GM19025 (cell line): Measurements from ENCODE around the gene PRPF19.

Experiments used
- ATAC-seq: cut with Tn5 transposase; IDR thresholded peaks from one replicate; pipeline ENCODE4 v1.9.1; 2021; ENCODE audit warnings: mild to moderate bottlenecking, low read depth, moderate library complexity; ENCODE audit not compliant: unreplicated experiment

The PRPF19 gene

GRCh38 chr11:60924110-60924905 is 17.9 kb upstream of the PRPF19 start, which contains the start of gene TMEM132A:
Gene TMEM132A (plus strand): TSS chr11:60924460. CDS start chr11:60924634, 174 bp downstream.
- no peak for ATAC-seq

DNA sequence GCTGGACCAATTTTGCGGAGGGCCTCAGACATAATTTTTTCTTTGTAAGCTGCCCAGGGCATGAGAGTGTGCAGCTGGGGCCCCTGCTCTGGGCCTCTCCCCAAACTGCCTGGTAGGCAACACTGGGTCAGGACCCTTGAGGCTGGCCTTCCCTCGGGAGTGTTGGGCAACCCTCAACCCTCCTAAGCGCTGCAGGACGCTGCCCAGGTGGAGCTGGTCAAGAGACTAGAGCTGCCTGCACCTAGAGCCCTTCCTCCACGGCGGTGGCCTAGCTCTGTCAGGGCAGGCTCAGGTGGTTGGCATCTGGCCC is 17.4 kb upstream of the PRPF19 start:
- no peak for ATAC-seq

DNA sequence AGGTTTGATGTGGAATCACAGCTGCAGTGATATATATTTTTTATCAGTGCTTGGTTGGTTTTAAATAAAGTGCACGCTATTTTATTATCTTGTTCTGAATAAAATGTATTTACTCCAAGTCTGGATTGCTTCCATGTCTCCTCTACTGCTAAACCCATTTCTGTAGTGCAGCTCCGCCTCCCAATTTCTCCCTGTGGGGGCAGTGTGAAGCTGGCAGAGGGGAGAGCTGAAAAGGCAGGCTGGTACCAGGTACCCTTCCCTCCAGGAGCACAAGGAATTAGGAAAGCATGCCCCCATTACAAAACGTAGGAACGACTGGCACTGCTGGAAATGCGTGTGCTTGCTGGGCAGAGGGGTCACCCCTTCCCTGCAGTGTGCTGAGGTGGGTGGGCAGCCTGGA is 16.9 kb upstream of the PRPF19 start:
- no peak for ATAC-seq

DNA sequence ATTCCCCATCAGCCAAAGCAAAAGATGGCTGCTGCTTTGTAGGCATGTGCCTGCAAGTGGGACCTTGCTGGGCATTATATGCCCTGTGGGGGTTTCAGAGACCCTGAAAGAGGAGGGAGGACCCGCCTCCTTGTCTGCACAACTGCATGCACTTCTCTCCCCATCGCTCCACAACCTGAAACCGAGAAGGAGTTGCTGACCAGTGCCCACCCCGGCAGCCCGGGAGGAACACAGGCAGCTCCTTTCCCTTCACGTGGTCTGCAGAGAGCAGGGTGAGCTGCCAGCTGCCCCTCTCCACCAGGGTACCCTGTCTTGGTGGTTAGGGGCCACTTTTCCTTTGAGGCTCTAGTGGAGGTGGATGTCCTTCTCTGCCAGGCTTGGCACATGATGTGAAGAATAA is 16.5 kb upstream of the PRPF19 start:
- no peak for ATAC-seq

DNA sequence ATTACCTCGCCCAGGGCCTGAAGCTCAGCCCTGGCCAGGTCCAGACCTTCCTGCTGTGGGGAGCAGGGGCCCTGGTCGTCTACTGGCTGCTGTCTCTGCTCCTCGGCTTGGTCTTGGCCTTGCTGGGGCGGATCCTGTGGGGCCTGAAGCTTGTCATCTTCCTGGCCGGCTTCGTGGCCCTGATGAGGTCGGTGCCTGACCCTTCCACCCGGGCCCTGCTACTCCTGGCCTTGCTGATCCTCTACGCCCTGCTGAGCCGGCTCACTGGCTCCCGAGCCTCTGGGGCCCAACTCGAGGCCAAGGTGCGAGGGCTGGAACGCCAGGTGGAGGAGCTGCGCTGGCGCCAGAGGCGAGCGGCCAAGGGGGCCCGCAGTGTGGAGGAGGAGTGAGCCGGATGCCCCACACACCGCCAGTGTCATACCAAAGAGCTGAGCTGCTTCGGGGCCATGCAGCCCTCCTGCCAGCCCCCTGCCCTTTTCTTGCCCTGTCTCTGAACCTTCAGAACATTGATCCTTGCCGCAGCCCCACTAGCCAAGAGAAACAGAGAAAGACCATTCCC is 15.5 kb upstream of the PRPF19 start:
- no peak for ATAC-seq

DNA sequence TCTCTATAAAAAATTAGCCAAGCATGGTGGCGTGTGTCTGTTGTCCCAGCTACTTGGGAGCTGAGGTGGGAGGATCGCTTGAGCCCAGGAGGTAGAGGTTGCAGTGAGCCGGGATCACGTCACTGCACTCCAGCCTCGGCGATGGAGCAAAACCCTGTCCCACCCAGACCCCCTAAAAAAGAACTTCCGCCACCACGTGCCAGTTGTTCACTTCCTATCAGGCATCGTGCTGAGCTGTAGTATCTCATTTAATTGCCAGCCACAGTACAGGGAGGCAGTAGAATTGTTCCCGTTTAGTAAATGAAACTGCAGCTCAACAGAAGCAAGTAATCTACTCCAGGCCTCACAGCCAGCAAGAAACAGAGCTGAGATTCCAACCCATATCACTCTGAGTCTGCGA is 14.9 kb upstream of the PRPF19 start:
- ATAC-seq: no peak

DNA sequence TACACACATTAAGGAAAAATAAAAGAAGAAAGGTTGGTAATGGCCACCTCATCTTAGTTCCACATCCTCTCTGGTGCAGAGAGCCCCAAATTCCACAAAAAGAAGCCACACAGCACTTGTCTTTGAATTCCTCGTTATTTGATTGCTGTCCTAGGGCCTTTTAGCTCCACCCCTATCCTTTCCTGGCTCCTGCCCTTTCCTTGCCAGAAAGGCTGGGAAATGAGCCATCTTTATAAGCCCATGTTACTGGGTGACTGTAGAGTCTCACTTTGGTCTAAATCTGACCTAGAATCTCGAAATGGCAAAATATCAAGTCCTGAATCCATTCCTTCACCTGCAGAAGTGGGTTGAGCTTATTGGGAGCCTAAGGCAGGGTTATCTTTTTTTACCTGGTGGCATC is 13.6 kb upstream of the PRPF19 start:
- no peak for ATAC-seq

- ATAC-seq: no peak
These were observed 12.9 kb upstream of the PRPF19 start for GRCh38 chr11:60919320-60919719.

DNA sequence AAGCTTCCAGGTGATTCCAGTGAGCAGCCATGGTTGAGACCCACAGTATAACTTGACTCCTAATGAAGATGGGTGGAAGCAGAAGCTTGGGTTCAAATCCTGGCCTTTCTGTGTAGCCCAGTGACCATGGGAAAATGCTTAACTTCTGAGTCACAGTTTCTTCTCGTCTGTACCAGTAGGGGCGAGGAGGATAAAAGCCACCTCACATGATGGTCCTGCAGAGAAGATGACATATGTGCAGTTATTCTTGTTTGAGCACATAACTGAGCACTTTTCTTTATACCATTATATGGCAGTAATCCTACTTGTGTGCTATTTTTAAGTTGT is 12.5 kb upstream of the PRPF19 start:
- ATAC-seq: no peak

DNA sequence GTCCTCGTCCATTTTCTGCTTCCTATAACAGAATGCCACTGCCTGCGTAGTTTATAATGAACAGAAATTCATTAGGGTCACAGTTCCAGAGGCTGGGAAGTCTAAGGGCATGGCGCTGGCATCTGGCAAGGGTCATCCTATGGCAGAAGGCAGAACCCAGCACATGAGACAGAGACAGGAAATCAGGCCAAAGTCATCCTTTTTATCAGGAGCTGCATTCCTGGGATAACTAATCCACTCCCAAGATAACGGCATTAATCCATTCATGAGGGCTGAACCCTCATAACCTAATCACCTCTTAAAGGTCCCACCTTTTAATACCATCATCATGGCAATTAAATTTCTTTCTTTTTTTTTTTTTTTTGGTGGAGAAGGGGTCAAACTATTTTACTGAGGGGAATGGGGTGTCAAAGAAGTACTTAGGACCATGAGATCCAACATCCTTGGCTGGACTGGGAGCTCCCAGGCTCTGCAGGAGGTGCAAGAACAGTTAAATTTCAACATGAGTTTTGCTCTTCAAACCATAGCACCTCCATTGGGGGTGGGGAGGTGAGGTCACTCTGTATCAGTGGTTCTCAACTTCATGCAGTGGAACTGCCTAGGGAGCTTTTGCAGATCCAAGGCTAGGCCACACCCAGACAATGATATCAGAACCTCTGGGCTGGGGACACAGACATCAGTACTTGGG is 12.0 kb upstream of the PRPF19 start:
- ATAC-seq: no peak

- no peak for ATAC-seq
These were observed 10.9 kb upstream of the PRPF19 start for GRCh38 chr11:60917267-60917666.

GRCh38 chr11:60916669-60917206 is 10.4 kb upstream of the PRPF19 start:
- ATAC-seq: no peak

GRCh38 chr11:60915248-60915914 is 9.0 kb upstream of the PRPF19 start:
- peak; percentile 46 for ATAC-seq

GRCh38 chr11:60914633-60915247 is 8.4 kb upstream of the PRPF19 start:
- no peak for ATAC-seq

DNA sequence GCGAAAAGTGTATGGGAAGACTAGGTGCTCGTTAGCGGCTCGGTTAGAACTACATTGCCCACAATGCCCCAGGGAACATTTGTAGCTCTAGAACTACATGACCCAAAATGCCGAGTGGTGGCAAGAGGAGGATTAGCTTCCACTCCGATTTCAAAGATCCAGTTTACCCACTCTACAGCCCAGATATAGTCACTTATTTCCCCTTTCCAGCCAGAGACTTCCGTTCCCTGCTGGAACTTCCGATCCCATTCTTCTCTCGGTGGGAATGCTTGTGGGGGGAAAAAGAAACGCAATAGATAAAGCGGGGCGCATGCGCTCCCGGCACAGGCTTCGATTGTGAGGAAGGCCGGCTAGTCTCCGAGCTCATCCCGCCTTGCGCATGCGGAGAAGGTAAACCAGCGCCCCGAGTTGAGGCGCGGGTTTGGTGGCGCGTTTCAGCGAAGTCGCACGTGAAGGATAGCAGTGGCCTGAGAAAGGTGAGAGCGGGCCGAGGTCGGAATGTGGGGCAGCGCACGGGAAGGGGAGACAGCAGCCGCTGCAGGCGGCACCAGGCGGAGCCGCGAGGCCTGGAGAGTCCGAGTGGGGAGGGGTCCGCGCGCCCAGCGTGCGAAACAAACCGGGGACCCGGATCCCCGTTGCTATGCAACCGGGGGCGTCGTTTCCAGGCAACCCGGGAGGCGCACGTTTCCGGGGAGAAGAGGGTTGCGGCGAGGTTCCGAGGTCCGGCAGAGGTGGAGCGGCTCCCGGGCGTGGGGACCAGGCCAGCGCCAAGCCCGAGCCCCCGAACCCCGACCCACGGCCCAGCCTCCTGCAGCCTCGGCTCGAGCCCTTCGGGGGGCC is 7.6 kb upstream of the PRPF19 start, which contains the start of gene TMEM109:
Gene TMEM109, plus strand, starts transcription at position 366 of the 840 bp plus-strand sequence. CDS start 5,536 bp downstream, outside the sequence.
- ATAC-seq: peak; percentile 40

DNA sequence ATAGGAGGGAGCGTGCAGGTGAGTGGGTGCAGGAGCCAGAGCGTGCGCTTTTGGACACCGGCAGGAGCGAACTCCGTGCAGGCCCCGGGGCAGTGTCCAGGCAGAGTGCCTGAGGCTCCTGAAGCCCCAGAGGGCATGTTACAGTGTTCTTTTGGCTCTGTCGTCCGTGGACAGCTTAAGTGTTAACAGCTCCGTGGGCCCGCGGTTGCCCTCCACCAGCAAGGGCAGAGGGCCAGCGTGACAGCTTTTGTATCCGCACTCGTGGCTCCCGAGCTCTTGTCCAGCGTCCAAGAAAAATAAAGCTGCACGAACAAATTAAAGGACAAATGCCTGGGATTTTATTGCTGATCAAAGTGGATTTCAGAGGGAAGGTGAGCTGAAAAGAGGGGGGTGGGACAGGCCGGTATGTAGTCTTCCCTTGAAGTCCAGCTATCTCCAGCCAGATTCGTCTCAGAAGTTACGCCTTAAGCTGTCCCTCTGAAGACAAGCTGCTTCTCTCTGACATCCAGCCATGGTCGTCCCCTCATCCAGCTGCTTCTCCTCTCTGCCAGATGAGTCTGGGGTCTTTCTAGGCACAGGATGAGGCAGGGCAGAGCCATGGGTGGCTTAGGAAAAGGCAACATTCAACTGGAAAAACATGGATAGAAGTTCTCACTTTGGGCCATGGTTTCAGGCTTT is 6.6 kb upstream of the PRPF19 start:
- no peak for ATAC-seq

DNA sequence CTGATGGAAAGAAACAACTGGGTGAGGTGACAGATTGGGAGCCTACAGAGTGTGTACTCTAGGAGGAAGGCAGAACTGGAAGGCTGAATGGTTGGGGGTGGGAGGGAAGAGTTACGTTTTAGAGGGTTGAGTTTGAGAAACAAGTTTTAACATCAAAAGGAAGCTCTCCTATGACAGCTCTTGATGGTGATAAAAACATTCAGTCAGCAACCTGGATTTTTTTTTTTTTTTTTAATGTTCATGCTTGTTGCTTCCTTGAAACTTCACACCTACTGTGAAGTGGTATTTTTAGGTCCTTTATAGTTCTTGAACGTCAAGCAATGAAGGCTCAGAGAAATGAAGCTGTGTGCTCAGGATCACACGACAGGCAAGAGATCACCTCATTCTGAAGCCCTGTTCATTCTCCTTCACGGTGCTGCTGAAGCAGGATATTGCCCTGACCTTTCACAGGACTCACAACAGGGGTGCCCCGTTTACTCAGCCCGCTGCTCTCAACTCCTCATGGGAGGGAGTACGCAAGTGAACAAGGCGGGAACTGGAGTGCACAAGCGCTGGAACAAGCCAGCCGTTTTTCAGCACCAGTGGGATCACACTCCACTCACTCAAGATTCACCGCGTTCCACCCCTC is 6.0 kb upstream of the PRPF19 start:
- no peak for ATAC-seq

- ATAC-seq: no peak
These were observed 4.5 kb upstream of the PRPF19 start for GRCh38 chr11:60910711-60911380.
